Left ventricle myocardium inferior (tissue), 1 donor: ENCODE data around the gene CCNE1. TPM values are rescaled to one million over a fixed set of nuclear protein-coding genes. Genes with fewer than 3 reads are reported as not detected.

Experiments used
- DNase-seq: peaks from one replicate; pipeline ENCODE4 v3.0.0-alpha.2; 2020
- H3K27ac ChIP-seq: fragments of 200-600 bp; replicated peaks from 2 replicates; pipeline ENCODE4 v1.8.0; 2021
- H3K27me3 ChIP-seq: fragments of 200-600 bp; 2 replicates; pipeline ENCODE4 v1.8.0; 2021; ENCODE audit warnings: low read depth
- H3K36me3 ChIP-seq: fragments of 200-600 bp; 2 replicates; pipeline ENCODE4 v1.8.0; 2021
- H3K4me1 ChIP-seq: fragments of 200-600 bp; 2 replicates; pipeline ENCODE4 v1.8.0; 2021
- H3K4me3 ChIP-seq: fragments of 200-600 bp; 2 replicates; pipeline ENCODE4 v1.8.0; 2021; ENCODE audit warnings: mild to moderate bottlenecking, moderate library complexity
- H3K9me3 ChIP-seq: fragments of 200-600 bp; replicated peaks from 2 replicates; pipeline ENCODE4 v1.8.0; 2021
- intact Hi-C: fragments of 100-400 bp; cut with micrococcal nuclease; formaldehyde crosslinking; loops from one replicate; pipeline ENCODE4 v1.11.0; 2022
- total RNA-seq: library from RNA; stranded (reverse); fragmentation: NEBNext Ultra II Directional; extraction: Animal tissue kit (Norgen Biotek cat#: 25700); gene quantifications from one replicate; pipeline ENCODE4 v1.2.1, GENCODE V29; 2021
- TF ChIP-seq, protein P1 (sequence below): fragments of 200-600 bp; IDR thresholded peaks from 2 replicates; pipeline ENCODE4 v1.8.0; 2021; ENCODE audit warnings: antibody characterized with exemption, mild to moderate bottlenecking, borderline replicate concordance
- donor health status: DM: no; HTN: yes; CAD: no; lungs with severe emphysema.

The CCNE1 gene
- total RNA-seq, 1 donor from 2014 or later: 3.1 TPM

GRCh38 chr19:29851769-29852521 is 40.2 kb downstream of the CCNE1 start:
- Histone ChIP-seq H3K9me3 (no peaks in the 10 kb centered on the region), H3K4me3 (no peak overlapping the region), H3K4me1 (no peaks in the 10 kb centered on the region), H3K27me3 (peaks cover 38% of the 10 kb centered on the region), H3K27ac (no peak overlapping the region), H3K36me3 (no peaks in the 10 kb centered on the region)
- intact Hi-C loops: no loop called here
- TF ChIP-seq, protein P1, sequence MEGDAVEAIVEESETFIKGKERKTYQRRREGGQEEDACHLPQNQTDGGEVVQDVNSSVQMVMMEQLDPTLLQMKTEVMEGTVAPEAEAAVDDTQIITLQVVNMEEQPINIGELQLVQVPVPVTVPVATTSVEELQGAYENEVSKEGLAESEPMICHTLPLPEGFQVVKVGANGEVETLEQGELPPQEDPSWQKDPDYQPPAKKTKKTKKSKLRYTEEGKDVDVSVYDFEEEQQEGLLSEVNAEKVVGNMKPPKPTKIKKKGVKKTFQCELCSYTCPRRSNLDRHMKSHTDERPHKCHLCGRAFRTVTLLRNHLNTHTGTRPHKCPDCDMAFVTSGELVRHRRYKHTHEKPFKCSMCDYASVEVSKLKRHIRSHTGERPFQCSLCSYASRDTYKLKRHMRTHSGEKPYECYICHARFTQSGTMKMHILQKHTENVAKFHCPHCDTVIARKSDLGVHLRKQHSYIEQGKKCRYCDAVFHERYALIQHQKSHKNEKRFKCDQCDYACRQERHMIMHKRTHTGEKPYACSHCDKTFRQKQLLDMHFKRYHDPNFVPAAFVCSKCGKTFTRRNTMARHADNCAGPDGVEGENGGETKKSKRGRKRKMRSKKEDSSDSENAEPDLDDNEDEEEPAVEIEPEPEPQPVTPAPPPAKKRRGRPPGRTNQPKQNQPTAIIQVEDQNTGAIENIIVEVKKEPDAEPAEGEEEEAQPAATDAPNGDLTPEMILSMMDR: no peak
- DNase-seq: no peak

- TF ChIP-seq, protein P1: no peak
- DNase-seq: no peak
- Histone ChIP-seq H3K27ac (no peak overlapping the region), H3K4me3 (no peak overlapping the region), H3K4me1 (no peaks in the 10 kb centered on the region), H3K27me3 (peaks cover 58% of the 10 kb centered on the region), H3K9me3 (no peaks in the 10 kb centered on the region), H3K36me3 (no peaks in the 10 kb centered on the region)
- intact Hi-C loops: no loop called here
These were observed 42.2 kb downstream of the CCNE1 start for GRCh38 chr19:29854033-29854432.

DNA sequence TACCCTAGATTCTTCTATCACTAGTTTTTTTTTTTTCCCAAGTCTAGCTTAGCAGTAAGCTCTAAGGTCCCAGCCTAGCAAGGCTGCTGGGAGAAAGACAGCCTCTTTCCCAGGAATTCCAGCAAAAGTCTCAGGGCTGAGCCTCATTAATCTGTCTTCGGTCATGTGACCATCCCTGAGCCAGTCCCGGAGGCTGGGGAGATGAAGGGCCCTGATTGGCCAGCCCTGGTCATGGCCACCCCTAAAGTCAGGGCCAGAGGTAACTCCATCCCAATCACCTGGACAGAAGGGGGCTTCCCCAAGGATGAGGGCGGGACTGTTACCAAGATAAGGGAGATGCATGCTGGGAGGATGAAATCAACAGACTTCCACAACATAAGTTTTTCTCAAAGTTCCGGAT is 43.3 kb downstream of the CCNE1 start:
- H3K9me3 ChIP-seq: no peaks in the 10 kb centered on the region
- no peak overlapping the region for H3K4me3 ChIP-seq
- intact Hi-C loops: no loop called here
- peaks cover 67% of the 10 kb centered on the region for H3K27me3 ChIP-seq
- no peaks in the 10 kb centered on the region for H3K4me1 ChIP-seq
- no peak for DNase-seq
- H3K27ac ChIP-seq: no peak overlapping the region
- no peaks in the 10 kb centered on the region for H3K36me3 ChIP-seq
- TF ChIP-seq, protein P1: no peak

DNA sequence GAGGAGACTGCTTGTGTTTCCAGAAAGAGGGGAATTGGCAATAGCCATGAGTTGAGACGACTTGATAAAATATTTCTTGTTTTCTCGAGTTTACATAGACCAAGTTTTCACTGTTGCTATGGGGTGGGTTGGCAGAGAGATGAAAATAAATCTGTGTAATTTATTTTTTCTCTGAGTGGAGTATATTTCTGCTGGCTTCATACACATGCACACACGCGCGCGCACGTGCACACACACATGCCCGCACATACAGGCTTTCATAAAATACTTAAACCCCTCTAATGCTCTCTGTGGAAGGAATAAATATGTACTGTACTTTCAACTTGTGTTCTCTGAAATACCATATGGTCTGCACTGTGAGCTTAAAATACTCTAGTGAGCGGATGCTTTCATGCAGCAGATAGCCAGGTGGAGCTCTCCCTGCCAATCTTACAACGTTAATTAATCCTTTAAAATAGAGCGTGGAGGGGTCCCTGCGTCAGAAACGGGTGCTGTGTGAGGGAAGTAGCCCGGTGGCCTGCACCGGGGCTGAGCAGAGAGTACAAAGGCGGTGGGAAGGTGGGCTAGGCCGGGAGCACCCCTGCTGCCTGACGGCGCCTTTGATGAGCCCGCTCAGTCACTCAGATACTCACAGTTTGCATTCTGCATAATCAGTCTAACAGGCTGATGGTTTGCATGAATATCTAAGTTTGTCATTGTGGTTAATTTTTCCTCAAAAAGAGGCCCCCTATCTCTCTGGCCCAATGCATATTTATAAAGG is 44.1 kb downstream of the CCNE1 start:
- Histone ChIP-seq H3K4me3 (no peak overlapping the region), H3K27me3 (peaks cover 73% of the 10 kb centered on the region), H3K27ac (no peak overlapping the region), H3K9me3 (no peaks in the 10 kb centered on the region), H3K36me3 (no peaks in the 10 kb centered on the region), H3K4me1 (no peaks in the 10 kb centered on the region)
- no peak for DNase-seq
- TF ChIP-seq, protein P1: no peak
- intact Hi-C loops: no loop called here

DNA sequence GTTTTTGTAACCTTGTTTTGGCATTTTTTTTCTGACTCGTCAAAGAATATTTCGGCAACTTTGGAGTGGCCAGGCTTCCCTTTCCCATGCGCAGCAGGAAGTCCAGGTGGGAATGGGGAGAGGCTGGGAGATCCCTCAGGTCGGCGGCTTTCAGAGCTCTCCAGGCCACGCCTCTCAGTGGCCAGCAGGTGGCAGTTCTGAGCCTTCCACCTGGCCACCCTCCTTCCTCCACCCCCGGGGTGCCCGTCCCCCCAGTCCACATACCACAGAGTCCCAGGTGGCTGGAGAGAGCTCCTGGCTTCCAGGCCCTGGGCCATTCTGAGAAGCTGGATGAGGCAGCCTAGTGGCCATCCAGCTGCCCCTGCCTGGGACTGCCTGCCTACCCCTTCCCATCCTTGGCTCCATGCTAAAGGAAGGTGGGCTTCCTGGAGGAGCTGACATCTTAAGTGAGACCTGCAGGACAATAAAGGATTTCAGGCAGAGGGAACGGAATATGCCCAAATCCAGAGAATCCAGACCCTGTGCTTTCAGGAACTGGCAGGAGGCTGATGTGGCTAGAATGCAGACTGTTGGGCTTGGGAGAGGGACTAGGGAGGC is 46.3 kb downstream of the CCNE1 start:
- peaks cover 89% of the 10 kb centered on the region for H3K27me3 ChIP-seq
- TF ChIP-seq, protein P1: peak; percentile 69
- H3K27ac ChIP-seq: no peak overlapping the region
- intact Hi-C loops: no loop called here
- H3K9me3 ChIP-seq: no peaks in the 10 kb centered on the region
- no peaks in the 10 kb centered on the region for H3K4me1 ChIP-seq
- DNase-seq: no peak
- H3K4me3 ChIP-seq: no peak overlapping the region
- no peaks in the 10 kb centered on the region for H3K36me3 ChIP-seq
